Mesenchymal stem cell (in vitro differentiated cells and primary cell): ENCODE data around the gene FAAP24.
"Not testable (repeated sequence)": the region's sequence is repeated elsewhere in the genome, so short reads cannot be mapped to it uniquely, and the experiment has no call there.

Experiments used
- DNase-seq: peaks from one replicate; pipeline ENCODE4 v3.0.0-alpha.2; 2013
- H2AFZ ChIP-seq: one replicate; pipeline ENCODE4 v1.6.1; 2013; ENCODE audit warnings: low read depth, mild to moderate bottlenecking, control low read depth, inconsistent platforms, low read length, moderate library complexity
- H2AK5ac ChIP-seq: 2 replicates; pipeline ENCODE4 v1.6.1; 2013; ENCODE audit warnings: low read length, moderate library complexity, mild to moderate bottlenecking, inconsistent platforms; ENCODE audit not compliant: severe bottlenecking
- H2BK120ac ChIP-seq: one replicate; pipeline ENCODE4 v1.6.1; 2013; ENCODE audit warnings: low read depth, mild to moderate bottlenecking, inconsistent platforms, low read length, moderate library complexity
- H2BK12ac ChIP-seq, 2 experiments: one replicate each; pipeline ENCODE4 v1.6.1; 2013; ENCODE audit warnings: inconsistent platforms in 2 of 2, low read length in 2 of 2, mild to moderate bottlenecking in 2 of 2, moderate library complexity in 2 of 2, control low read depth in 1 of 2
- H2BK15ac ChIP-seq: one replicate; pipeline ENCODE4 v1.6.1; 2013; ENCODE audit warnings: mild to moderate bottlenecking, low read depth, inconsistent platforms; ENCODE audit not compliant: poor library complexity, severe bottlenecking
- H2BK5ac ChIP-seq: 2 replicates; pipeline ENCODE4 v1.6.1; 2013; ENCODE audit warnings: low read depth, mild to moderate bottlenecking, low read length, control low read depth, inconsistent platforms; ENCODE audit not compliant: poor library complexity, severe bottlenecking
- H3K14ac ChIP-seq, 2 experiments: one replicate each; pipeline ENCODE4 v1.6.1; 2013; ENCODE audit warnings: inconsistent platforms in 2 of 2, low read length in 2 of 2, control low read depth in 1 of 2, mild to moderate bottlenecking in 1 of 2, moderate library complexity in 1 of 2
- H3K18ac ChIP-seq, 2 experiments: one replicate each; pipeline ENCODE4 v1.6.1; 2013; ENCODE audit warnings: inconsistent platforms in 2 of 2, low read length in 2 of 2, control low read depth in 1 of 2, low read depth in 1 of 2, mild to moderate bottlenecking in 1 of 2
- H3K23ac ChIP-seq, 2 experiments: one replicate each; pipeline ENCODE4 v1.6.1; 2013; ENCODE audit warnings: inconsistent platforms in 2 of 2, low read length in 2 of 2, mild to moderate bottlenecking in 2 of 2, moderate library complexity in 2 of 2, control low read depth in 1 of 2
- H3K27ac ChIP-seq: 2 replicates; pipeline ENCODE4 v1.5.1; 2013; ENCODE audit warnings: mild to moderate bottlenecking, moderate library complexity, low read length, control low read depth, inconsistent platforms; ENCODE audit not compliant: poor library complexity, severe bottlenecking
- H3K27me3 ChIP-seq, 2 experiments: 2 replicates each; pipeline versions ENCODE4 v1.6.1 to v1.7.0; 2013; ENCODE audit warnings: low read length in 2 of 2, mild to moderate bottlenecking in 2 of 2, moderate library complexity in 2 of 2, control low read depth in 1 of 2, inconsistent platforms in 1 of 2; ENCODE audit not compliant: control insufficient read depth in 1 of 2, insufficient read depth in 1 of 2
- H3K36me3 ChIP-seq, 2 experiments: 2 replicates each; pipeline versions ENCODE4 v1.6.1 to v1.7.0; 2013; ENCODE audit warnings: low read length in 2 of 2, control low read depth in 1 of 2, inconsistent platforms in 1 of 2, low read depth in 1 of 2, mild to moderate bottlenecking in 1 of 2; ENCODE audit not compliant: insufficient read depth in 2 of 2, control insufficient read depth in 1 of 2
- H3K4ac ChIP-seq, 2 experiments: one replicate each; pipeline ENCODE4 v1.6.1; 2013; ENCODE audit warnings: inconsistent platforms in 2 of 2, low read length in 2 of 2, mild to moderate bottlenecking in 2 of 2, moderate library complexity in 2 of 2, control low read depth in 1 of 2, low read depth in 1 of 2
- H3K4me1 ChIP-seq: 2 replicates; pipeline ENCODE4 v1.6.1; 2013; ENCODE audit warnings: low read depth, low read length, control low read depth; ENCODE audit not compliant: control insufficient read depth, insufficient read depth
- H3K4me2 ChIP-seq: 2 replicates; pipeline ENCODE4 v1.6.1; 2013; ENCODE audit warnings: low read length, mild to moderate bottlenecking, inconsistent platforms; ENCODE audit not compliant: poor library complexity, severe bottlenecking
- H3K4me3 ChIP-seq, 2 experiments: 2 replicates each; pipeline versions ENCODE4 v1.5.1 to v1.7.0; 2013; ENCODE audit warnings: low read length in 2 of 2, mild to moderate bottlenecking in 2 of 2, control low read depth in 1 of 2, low read depth in 1 of 2; ENCODE audit not compliant: insufficient read depth in 1 of 2
- H3K79me1 ChIP-seq: replicated peaks from 2 replicates; pipeline ENCODE4 v1.6.1; 2013; ENCODE audit warnings: mild to moderate bottlenecking, control low read depth, low read length, inconsistent platforms; ENCODE audit not compliant: poor library complexity, severe bottlenecking
- H3K9ac ChIP-seq: 2 replicates; pipeline ENCODE4 v1.7.0; 2013; ENCODE audit warnings: mild to moderate bottlenecking, low read length, moderate library complexity
- H3K9me3 ChIP-seq: 2 replicates; pipeline ENCODE4 v1.7.0; 2013; ENCODE audit warnings: mild to moderate bottlenecking, low read length; ENCODE audit not compliant: control insufficient read depth
- H4K8ac ChIP-seq: one replicate; pipeline ENCODE4 v1.6.1; 2013; ENCODE audit warnings: inconsistent platforms, mild to moderate bottlenecking, low read length, moderate library complexity
- H4K91ac ChIP-seq: one replicate; pipeline ENCODE4 v1.6.1; 2013; ENCODE audit warnings: mild to moderate bottlenecking, low read length, inconsistent platforms
- WGBS: methylation state at CpG from one replicate; pipeline ENCODE4 v1.1.7; 2013; ENCODE audit warnings: mixed read lengths; 5-methylcytosine and 5-hydroxymethylcytosine counted together

Gene FAAP24

DNA sequence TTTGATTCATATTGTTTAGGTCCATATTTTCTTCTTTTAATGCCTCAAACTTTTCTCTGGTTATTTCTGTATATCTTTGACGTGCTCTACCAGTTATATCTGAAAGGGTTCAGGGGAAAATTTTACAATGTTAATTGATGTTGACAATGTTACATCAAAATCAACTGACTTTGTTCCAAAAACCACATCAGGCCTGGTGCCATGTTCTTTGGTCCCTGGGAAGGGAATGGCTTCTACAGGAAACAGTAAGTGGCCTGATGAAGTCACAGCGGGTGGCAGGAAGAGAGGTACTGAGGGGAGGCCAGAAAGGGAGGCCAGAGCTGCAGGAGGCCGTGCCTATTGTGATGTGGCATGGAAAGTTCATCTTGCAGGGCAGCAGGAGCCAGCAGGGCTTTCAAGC is 38.5 kb upstream of the FAAP24 start:
- Histone ChIP-seq H3K18ac (no peak overlapping the region), H2BK120ac (no peak overlapping the region), H4K8ac (no peak overlapping the region), H3K27me3 (no peaks in the 10 kb centered on the region), H3K27ac (no peak overlapping the region), H3K4me3 (no peak overlapping the region), H3K36me3 (peaks cover 59 to 84% of the 10 kb centered on the region in 2 experiments), H3K4ac (no peak overlapping the region), H2BK15ac (no peak overlapping the region), H3K9me3 (peaks cover 2% of the 10 kb centered on the region), H2AK5ac (no peak overlapping the region), H3K23ac (no peak overlapping the region), H4K91ac (no peak overlapping the region), H2BK5ac (no peak overlapping the region), H3K9ac (no peak overlapping the region), H3K4me1 (peaks cover 4% of the 10 kb centered on the region), H3K79me1 (peaks cover 15% of the 10 kb centered on the region), H3K14ac (peak overlapping the region in 1 of 2 experiments; percentile 36), H2BK12ac (no peak overlapping the region), H2AFZ (no peak overlapping the region), H3K4me2 (no peak overlapping the region)
- WGBS = 95% methylated on average over 2 of the region's 3 CpGs
- no peak for DNase-seq

DNA sequence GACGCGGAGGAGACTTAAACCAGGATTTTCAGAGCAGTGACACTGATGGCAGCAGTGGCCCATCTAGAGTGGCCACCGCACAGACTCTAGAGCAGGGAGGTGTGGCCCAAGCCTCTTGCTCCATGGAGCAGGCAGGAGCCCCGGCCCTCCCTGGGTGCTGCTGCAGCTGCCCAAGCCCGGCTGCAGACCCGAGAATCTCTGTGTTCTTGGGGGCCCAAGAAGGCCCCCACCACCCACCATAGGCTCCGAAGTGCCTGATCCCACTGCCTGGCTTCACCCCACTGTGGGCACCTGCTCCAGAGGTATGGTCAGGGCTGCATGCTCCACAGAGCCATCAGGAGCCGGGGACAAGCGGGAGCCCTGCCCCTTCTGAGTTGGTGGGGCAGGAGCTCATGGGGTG is 36.4 kb upstream of the FAAP24 start:
- Histone ChIP-seq H2BK5ac (no peak overlapping the region), H2AK5ac (no peak overlapping the region), H3K9ac (no peak overlapping the region), H2AFZ (no peak overlapping the region), H3K79me1 (peaks cover 18% of the 10 kb centered on the region), H3K27ac (no peak overlapping the region), H4K8ac (no peak overlapping the region), H3K36me3 (peaks cover 51 to 67% of the 10 kb centered on the region in 2 experiments), H3K4me1 (peaks cover 7% of the 10 kb centered on the region), H3K23ac (no peak overlapping the region), H2BK120ac (no peak overlapping the region), H2BK15ac (no peak overlapping the region), H3K14ac (no peak overlapping the region), H3K4me2 (no peak overlapping the region), H3K18ac (no peak overlapping the region), H3K4ac (no peak overlapping the region), H3K27me3 (no peaks in the 10 kb centered on the region), H3K4me3 (no peak overlapping the region), H3K9me3 (no peaks in the 10 kb centered on the region), H2BK12ac (no peak overlapping the region), H4K91ac (no peak overlapping the region)
- WGBS = 89% methylated on average over 9 of the region's 9 CpGs
- DNase-seq = no peak

DNA sequence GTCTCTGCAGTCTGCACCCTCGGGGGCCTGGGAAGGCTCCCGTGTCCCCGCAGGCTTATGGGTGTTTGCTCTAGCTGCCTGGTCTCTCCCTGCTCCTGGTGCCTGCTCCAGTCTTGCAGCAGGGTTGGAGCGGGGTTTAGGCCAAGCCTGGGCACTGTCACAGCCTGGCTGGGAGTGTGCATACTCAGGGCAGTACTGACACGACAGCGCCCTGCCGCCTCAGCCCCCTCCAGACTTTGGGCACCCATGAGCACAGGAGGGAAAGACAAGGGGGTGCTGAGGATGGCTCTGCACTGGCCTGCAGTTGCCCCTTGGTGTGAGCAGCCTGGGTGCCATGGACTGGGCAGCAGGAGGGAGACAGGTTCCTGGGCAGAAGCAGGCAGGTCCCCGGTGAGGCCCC is 36.0 kb upstream of the FAAP24 start:
- H3K79me1 ChIP-seq = peaks cover 18% of the 10 kb centered on the region
- H3K36me3 ChIP-seq = peaks cover 47 to 63% of the 10 kb centered on the region in 2 experiments
- no peak overlapping the region for H2BK5ac ChIP-seq
- H3K18ac ChIP-seq = no peak overlapping the region
- no peak overlapping the region for H2BK120ac ChIP-seq
- no peak overlapping the region for H3K9ac ChIP-seq
- H2BK12ac ChIP-seq = no peak overlapping the region
- no peak overlapping the region for H2BK15ac ChIP-seq
- H4K8ac ChIP-seq = no peak overlapping the region
- no peak overlapping the region for H3K4ac ChIP-seq
- no peak overlapping the region for H3K14ac ChIP-seq
- no peak for DNase-seq
- H3K9me3 ChIP-seq = no peaks in the 10 kb centered on the region
- WGBS = over 99% methylated on average over 8 of the region's 8 CpGs
- no peaks in the 10 kb centered on the region for H3K27me3 ChIP-seq
- no peak overlapping the region for H3K23ac ChIP-seq
- H2AK5ac ChIP-seq = no peak overlapping the region
- H3K4me3 ChIP-seq = no peak overlapping the region
- H3K4me2 ChIP-seq = no peak overlapping the region
- no peak overlapping the region for H4K91ac ChIP-seq
- peaks cover 7% of the 10 kb centered on the region for H3K4me1 ChIP-seq
- H2AFZ ChIP-seq = no peak overlapping the region
- H3K27ac ChIP-seq = no peak overlapping the region

DNA sequence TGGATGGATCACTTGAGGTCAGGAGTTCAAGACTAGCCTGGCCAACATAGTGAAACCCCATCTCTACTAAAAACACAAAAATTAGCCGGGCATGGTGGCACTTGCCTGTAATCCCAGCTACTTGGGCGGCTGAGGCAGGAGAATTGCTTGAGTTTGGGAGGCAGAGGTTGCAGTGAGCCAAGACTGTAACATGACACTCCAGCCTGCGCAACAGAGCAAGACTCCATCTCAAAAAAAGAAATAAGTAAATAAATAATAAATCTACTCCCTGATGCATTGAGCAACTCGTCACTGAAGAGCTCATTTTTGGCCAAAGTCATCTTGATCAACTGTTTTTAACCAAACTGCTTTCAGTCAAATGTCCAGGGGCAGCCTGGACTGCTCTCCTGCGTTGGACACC is 30.8 kb upstream of the FAAP24 start:
- not testable (repeated sequence) for H2BK120ac ChIP-seq, H2BK12ac ChIP-seq, H4K91ac ChIP-seq, H3K14ac ChIP-seq, H2BK5ac ChIP-seq, H3K4me2 ChIP-seq, H2BK15ac ChIP-seq, H2AFZ ChIP-seq, H3K4ac ChIP-seq, H2AK5ac ChIP-seq, H3K23ac ChIP-seq, H4K8ac ChIP-seq, H3K27me3 ChIP-seq, H3K4me3 ChIP-seq, H3K9me3 ChIP-seq, H3K9ac ChIP-seq, H3K4me1 ChIP-seq, H3K18ac ChIP-seq, H3K27ac ChIP-seq
- Histone ChIP-seq H3K79me1 (peaks cover 18% of the 10 kb centered on the region), H3K36me3 (peaks cover 50 to 70% of the 10 kb centered on the region in 2 experiments)
- WGBS = 87% methylated on average over 4 of the region's 5 CpGs
- DNase-seq = peak; percentile 12
